HG03039 (cell line): ENCODE measurements around the gene ATP6V1G1.

Source experiments
- ATAC-seq: cut with Tn5 transposase; IDR thresholded peaks from one replicate; pipeline ENCODE4 v1.9.1; 2021; ENCODE audit warnings: mild to moderate bottlenecking, moderate library complexity; ENCODE audit not compliant: unreplicated experiment

The ATP6V1G1 gene

DNA sequence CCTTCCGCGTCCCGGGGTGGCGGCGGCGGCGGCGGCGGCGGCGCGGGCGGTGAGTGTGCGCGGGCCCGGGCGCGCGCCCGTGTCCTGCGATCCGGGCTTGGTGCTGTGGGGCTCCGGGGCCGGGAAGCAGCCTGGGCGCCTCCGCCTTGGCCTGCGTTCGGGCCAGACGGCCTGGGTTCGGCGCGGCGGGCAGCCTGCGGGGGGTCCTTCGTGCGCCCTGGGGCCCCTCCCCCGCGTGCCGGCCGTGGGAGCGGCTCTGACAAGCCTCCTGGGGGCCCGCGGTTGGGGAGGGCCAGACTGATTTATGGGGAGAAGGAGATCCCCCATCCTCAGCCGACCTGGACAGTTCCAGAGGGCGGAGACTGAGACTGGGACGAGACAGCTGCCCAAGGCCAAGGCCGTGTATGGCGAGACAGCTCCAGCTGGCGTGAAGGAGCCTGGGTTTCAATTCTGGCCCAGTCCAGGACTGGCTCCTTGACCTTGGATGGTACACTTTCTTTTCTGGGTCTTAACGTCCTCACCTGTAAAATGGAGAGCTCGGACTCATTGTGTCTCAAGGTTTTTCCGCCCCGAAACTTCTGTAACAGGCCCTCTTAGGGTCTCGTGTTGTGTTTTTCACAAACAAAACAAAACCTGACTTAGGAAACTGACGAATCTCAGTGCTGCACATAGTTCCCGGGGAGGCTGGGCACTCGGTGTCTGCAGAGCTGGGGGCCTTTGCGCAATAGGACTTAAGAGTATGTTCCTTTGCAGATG is 24.1 kb downstream of the ATP6V1G1 start:
- ATAC-seq: peak; percentile 29

DNA sequence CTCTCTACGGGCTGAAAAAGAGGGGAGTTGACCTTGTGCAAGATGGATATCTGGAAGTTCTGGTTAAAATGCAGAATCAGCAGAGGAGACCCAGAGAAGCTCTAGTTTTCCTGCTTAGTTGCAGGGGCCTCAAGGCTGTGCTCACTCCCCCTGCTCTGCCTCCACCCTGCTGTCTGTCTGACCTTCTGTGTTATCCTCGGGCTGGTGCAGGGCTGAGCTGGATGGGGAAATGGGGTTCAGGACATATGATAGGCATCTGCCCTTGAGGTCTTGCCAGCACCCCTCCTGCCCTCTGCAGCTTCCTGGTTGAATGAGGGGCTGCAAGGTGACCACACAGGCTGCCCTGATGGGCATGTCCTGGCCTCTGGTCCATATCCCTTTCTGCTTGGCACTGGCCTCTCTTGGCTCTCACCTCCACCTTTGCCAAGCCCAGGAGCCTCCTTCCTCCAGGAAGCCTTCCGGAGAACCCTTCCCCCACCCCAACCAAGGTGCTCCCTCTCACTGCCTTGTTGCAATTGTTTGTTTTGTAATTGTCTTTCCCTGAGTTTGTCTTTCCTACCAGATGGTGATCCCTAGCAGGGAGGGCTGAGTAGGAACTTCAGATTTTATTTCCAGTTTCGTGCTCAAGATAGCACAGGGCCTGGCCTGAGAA is 24.8 kb downstream of the ATP6V1G1 start:
- ATAC-seq: no peak

DNA sequence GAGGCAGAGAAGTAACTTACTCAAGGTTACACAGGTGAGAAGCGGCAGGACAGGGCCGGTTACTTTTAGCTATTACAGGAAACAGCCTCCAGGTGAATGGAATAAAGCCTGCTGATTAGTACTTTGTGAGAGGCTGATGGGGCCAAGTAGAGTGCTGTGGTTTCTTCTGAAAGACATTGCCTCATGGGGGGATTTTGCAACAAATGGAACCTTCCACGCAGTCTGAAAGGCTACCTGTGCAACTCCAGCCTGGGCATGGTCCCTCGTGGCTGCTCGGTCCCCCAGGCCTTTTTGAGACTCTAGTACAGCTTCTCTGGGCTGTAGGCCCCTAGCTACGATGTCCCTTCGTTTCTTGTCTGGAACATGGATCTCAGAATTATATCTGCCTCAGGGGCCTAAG is 25.5 kb downstream of the ATP6V1G1 start:
- ATAC-seq: no peak

DNA sequence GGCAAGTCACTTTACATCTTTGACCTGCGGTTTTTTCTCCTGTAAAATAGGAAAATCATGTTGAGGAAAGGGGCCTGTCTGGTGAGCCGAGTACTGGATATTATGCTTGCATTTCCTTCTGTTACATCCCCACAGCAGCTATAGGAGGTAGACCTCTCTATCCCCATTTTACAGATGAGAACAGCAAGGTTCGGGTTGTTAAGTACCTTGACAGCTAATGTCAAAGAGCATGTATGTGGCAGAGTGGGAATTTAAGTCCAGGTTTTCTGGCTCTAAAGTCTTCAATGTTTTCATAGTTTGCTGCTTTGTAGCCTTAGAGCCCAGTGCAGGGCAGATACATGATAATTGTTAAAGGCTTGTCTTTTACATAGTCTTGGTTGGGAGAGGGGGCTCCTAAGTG is 26.4 kb downstream of the ATP6V1G1 start:
- no peak for ATAC-seq

DNA sequence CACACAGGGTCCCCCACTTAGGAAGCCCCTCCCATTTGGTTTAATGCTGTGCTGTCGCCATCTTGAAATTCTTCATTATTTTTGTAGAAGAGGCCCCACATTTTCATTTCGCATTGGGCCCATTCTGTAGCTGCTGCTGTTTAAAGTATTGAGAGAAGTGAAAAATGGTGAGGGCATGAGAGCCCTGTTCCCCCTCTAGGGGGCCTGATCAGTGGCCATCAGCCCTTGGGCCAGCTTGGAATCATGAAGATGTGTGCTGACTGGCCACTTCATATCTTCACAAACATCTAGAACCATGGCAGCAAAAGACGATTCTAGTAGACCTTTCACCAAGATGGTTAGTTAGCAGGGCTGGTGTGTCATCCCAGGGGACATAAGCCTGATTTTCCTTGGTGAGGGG is 26.8 kb downstream of the ATP6V1G1 start:
- no peak for ATAC-seq

DNA sequence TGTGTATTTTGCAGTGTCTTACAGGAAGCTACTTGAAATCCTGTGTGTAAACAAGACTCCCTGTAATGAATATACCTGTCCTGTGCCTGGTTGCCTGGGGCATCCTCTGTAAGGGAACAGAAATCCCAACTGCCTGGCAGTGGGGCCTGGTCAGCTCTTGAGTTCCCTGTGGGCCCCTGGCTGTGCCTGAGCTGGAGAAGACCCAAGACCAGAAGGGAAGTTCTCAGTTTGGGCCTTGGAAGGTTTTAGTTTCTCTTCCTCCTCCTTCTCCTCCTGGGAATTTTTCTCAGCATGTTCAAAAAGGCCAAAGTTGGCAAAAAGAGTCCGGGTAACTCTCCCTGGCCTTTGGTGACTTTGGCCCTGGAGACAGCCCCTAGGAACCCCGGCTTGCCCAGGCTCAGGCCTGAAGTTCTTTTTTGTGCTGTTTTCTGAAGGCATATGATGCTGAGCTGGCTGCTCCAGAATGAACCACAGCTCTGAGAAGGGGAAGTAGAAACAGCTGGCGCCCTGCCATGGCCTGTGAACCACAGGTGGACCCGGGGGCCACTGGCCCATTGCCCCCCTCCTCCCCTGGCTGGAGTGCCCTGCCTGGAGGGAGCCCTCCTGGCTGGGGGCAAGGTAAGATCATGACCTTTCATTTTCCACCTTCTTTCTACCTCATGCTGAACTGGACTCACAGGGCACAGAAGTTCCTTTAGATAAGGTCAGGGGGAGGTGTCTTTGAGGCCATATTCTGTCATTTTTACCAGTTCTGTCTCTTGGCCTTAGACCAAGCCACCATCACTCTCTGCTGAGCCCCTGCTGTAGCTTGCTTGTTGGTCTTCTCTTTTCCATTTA is 29.3 kb downstream of the ATP6V1G1 start:
- peak; percentile 56 for ATAC-seq

DNA sequence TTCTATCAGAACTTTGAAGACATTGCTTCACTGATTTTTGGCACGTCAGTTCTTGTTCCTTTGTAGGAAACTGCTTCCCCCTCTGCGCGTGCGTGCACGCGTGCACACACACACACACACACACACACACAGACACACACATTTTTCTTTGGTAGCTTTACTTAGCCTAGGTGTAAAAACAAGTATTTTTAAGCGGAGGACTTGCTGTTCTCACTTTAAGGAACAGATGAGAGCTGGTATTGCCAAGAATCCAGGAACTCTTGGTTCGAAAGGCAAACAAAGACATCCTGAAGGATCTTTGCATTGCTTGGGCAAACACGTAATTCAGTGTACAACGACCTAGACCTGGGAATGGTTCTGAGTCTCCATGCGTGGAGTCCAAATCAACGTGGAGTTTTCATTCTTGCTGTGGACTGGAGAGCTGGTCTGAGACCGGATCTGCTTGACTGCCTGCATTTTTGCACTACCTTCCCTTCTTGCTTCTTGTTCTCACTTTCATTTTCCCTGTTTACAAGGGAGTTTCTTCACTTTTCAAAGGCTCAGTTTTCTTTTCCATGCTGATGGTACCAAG is 31.7 kb downstream of the ATP6V1G1 start:
- no peak for ATAC-seq

DNA sequence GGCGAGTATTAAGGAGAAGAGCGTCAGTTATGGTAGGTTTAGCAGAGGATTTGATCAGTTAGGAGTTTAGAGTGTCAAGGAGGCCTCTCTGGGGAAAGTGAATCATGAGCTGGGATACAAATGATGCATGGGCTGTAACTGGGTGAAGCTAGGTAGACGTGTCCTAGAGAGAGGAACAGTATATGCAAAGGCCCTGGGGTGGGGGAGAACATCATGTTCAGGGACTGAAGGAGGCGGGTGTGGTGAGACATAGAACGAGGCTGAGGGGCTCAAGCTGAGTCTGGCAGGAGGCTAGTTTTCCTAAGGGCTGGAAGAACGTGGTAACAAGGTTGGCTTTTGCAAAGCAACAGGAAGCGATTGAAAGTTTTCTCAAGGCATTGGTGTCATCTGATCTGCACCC is 34.0 kb downstream of the ATP6V1G1 start:
- ATAC-seq: no peak

DNA sequence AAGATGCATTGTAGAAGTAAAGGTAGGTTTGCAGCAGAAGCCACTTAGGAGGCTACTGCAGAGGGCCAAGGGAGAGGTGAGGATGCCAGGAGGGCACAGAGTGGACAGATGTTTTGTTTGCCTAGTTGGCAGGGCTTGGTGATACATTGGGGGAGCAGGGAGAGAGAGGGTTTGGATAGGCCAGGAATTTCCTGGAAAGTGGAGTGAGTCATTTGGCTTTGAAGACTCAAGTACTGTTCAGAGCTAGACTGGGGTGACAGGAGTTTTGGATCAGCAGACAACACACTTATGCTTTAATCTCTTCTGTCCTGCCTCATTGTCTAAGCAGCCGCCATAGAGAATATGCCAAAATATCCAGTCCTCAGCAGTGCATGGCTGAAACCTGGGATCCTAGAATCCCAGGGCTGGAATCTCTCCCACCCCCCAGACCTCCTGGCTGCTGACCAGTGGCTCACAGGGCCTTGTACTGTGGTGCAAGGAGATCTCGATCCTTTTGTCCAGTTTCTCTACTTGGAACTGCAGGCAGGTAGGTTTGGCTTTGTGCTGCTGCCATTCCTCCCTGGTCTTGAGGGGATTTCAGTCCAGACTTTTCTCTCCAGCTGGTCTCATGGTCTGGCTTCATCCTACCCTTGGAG is 34.5 kb downstream of the ATP6V1G1 start:
- ATAC-seq: no peak

DNA sequence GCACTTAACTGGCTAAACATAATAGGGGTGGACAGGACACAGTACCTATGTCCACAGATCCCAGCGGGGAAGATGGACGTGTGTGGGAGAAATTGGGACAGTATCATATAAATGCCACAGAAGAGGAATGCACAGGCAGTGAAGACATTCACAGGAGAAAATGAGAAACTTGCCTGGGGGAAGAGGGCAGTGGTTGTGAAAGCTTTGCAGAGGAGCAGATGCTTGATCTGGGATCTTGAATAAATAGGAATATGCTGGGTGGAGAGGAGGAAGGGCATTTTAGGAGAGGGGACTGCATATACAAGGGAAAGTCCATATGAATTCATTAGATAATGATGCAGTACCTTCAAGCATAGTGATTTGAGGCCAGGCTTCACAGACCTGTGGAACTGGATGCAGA is 37.1 kb downstream of the ATP6V1G1 start:
- no peak for ATAC-seq

DNA sequence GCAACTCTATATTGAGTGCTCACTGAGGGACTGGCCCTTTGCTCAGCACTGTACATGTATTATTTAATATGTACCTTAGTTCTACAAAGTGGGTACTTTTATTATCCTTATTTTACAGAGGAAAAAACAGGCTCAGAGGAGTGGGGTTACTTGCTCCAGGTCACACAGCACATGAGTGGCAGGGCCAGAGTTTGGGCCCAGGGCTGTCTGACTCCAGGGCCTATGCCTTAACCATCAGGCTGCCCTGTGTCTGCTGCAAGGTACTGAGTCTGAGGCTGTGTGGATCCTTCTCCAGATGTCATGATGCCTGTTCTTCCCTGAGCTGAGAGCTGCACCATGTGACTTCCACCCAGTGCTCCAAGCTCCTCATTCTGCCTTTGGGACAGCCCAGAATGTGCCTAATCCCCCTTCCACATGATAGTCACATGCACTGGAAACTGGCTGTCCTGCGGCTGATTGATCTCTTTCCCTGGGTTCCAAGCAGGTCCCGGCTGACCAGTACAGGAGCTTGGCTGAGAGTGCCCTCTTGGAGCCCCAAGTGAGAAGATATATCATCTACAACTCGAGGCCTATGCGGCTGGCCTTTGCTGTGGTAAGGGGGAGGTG is 38.9 kb downstream of the ATP6V1G1 start:
- ATAC-seq: no peak

DNA sequence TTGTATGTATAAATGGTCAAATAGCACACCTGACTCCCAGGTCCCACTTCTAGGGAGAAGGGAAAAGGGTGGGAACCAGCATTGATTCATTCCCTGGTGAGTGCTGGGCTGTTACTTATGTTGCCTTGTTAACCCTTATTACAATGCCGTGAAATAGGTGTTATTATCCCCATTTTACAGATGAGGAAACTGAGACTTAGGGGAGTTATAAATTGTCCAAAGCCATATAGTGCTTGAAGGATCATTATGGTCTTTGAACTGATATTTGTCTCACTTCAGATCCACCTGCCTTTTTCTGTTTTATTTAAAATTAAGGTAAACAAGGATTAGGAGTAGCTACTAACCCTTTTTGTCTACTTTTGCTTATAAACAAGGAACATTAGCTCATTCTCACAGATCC is 40.0 kb downstream of the ATP6V1G1 start:
- ATAC-seq: no peak

DNA sequence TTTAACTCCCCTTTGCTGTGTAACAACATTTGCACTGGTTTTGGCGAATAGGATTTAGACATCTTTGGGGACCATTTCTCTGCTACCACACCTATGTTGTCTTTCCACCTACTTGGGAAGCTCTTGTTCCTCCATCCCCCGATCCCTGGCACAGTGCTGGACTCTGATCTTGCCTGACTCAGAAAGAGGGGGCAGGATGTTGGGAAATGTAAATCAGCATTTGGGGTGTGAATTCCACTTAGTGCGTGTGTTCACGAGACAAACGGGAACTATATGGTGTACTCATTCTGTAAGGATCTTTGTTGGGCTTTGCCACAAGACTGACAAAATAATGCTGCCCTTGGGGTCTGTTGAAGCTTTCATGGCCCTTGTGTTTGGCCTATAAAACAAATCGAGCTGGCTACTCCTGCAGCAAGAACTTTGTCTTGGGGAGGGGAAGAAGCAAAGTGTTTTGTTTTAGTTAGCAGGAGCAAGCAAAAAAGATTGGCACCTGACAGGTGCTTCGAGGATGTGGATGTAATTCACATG is 42.1 kb downstream of the ATP6V1G1 start:
- no peak for ATAC-seq

DNA sequence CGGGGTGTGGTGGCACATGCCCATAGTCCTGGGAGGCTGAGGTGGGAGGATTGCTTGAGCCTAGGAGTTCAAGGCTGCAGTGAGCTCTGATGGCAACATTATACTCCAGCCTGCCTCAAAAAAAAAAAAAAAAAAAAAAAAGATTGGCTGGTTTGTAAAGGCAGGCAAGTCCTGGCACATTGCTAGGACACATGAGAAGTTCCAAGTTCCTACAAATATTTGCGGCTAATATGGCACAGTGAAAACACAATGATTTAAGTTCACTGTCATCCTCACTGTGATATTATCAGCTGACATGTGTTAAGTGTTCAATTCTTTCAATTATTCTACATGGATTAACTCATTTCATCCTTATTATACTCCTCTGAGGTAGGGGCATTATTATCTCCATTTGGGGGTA is 43.6 kb downstream of the ATP6V1G1 start:
- no peak for ATAC-seq

DNA sequence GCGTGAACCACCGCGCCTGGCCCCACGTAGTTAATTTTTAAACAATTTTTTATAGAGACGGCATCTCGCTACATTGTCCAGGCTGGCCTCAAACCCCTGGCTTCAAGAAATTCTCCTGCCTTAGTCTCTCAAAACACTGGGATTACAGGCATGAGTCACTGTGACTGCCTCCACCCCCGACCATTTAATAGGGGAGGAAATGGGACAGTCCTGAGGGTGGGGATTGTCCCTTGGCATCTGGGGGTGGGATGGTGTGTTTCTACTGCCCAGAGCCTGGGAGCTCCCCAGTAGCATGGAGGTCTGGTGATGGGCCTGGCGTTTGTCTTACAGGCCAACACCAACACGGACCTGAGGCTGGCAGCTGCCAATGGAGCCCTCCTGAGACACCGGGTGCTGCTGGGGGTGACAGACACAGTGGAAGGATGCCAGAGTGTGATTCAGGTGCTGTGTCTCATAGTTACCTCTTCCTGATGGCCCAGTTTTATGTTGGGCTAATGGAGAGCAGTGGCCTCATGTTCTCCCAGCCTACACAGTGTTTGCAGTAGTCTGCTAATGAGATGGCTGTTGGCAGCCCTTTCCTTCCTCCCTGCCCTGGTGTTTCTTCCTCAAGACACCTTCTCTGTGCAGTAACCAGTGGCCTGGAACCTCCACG is 46.0 kb downstream of the ATP6V1G1 start:
- ATAC-seq: no peak

DNA sequence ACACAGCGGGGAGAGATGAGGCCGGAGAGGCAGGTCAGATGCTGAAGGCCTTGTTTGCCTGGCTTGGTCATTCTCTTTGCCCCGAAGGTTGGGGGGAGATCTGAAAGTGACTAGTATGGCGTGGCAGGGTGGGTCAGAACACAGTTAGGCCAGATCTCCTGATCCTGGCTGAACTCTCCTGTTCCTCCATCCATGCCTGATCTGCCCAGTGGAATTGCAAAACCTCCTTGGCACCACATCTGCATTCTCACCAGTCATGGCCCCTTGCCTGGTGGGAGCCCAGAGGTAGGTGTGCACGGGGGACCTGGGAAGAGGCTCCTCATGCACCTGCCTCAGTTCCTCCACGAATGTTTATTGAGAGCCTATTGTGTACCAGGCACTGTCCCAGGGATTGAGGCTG is 46.8 kb downstream of the ATP6V1G1 start:
- ATAC-seq: no peak

DNA sequence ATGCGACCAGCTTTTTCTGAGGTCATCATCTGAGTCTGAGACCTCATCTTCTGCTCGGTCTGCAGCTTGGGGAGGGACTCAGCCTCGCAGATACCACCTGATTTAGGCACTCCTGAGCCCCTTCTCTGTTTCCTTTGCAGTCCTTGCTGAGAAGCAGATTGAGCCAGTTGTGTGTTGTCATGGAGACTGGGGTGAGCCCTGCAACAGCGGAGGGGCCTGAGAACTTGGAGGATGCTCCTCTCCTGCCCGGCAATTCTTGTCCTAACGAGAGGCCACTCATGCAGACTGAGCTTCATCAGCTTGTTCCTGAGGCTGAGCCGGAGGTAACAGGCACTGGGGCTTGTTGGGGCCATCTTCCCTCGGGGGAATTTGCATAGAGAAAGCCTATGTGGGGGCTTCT is 50.8 kb downstream of the ATP6V1G1 start:
- ATAC-seq: no peak

DNA sequence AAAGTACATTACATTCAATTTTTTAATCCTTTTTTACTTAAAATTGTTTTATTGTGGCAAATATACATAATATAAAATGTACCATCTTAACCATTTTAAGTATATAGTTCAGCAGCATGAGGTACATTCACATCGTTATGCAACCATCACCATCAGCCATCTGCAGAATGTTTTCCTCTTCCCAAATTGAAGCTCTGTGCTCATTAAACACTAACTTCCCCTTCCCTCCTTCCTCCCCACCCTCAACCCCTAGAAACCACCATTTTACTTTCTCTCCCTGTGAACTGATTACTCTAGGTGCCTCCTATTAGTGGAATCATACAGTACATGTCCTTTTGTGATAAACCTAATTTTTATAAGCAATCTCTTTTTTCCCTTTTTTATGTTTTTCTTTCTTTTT is 54.4 kb downstream of the ATP6V1G1 start:
- ATAC-seq: no peak

DNA sequence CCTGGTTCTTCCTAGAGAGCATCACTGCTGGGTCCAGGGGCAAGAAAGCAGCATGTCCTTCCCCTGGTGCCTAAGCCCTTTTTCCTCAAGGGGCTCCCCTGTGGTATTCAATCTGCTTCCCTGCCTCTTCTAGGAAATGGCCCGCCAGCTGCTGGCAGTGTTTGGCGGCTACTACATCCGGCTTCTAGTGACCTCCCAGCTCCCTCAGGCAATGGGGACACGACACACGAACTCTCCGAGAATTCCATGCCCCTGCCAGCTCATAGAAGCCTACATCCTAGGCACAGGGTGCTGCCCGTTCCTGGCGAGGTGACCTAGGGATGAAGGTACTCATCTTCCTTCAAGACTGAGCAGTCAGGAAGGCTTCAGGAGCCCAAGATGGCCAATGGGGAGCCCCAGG is 55.4 kb downstream of the ATP6V1G1 start:
- ATAC-seq: no peak

DNA sequence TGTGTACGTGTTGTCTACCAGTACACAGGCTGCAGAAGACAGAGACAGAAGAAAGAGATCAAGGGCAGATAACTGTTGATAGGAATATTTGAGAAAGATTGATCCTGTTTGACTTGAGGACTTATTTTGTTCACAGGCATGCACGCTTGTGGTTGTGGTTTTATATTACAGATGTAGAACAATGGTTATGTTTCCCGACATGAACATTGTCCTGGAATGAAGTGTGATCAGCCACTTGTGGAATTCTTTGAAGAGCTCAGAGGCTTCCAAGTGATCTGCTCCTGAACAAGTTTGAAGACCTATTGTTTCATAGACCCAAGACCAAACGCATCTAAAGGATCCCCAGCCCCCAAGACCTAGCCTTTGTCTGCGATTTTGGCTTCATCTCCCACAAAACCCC is 56.3 kb downstream of the ATP6V1G1 start:
- ATAC-seq: no peak
